Middle frontal gyrus (tissue), 1 donor: ENCODE measurements around the gene VSIG4.

Experiments
- DNase-seq: peaks from one replicate; pipeline ENCODE4 v3.0.0-alpha.2; 2015; ENCODE audit warnings: low spot score; ENCODE audit errors: extremely low spot score

VSIG4 gene

GRCh38 chrX:66024570-66024969 is 15.3 kb downstream of the VSIG4 start:
- DNase-seq = no peak

GRCh38 chrX:66024092-66024467 is 15.8 kb downstream of the VSIG4 start:
- DNase-seq = no peak

GRCh38 chrX:66023385-66024091 is 16.3 kb downstream of the VSIG4 start:
- no peak for DNase-seq

- no peak for DNase-seq
Measured at GRCh38 chrX:66022632-66023384, 17.1 kb downstream of the VSIG4 start.

GRCh38 chrX:66021765-66022631 is 17.9 kb downstream of the VSIG4 start:
- DNase-seq = no peak

GRCh38 chrX:66021401-66021764 is 18.5 kb downstream of the VSIG4 start:
- DNase-seq = no peak

- DNase-seq = no peak
Measured at GRCh38 chrX:66020631-66021334, 19.1 kb downstream of the VSIG4 start.

- no peak for DNase-seq
Measured at GRCh38 chrX:66019974-66020373, 19.9 kb downstream of the VSIG4 start.

- no peak for DNase-seq
Measured at GRCh38 chrX:66019310-66019652, 20.6 kb downstream of the VSIG4 start.

- DNase-seq = no peak
Measured at GRCh38 chrX:66018585-66019309, 21.1 kb downstream of the VSIG4 start.

- no peak for DNase-seq
Measured at GRCh38 chrX:66017659-66018170, 22.2 kb downstream of the VSIG4 start.

- no peak for DNase-seq
Measured at GRCh38 chrX:66016905-66017658, 22.8 kb downstream of the VSIG4 start.

- DNase-seq = no peak
Measured at GRCh38 chrX:66015900-66016689, 23.8 kb downstream of the VSIG4 start.

GRCh38 chrX:66015152-66015831 is 24.6 kb downstream of the VSIG4 start:
- no peak for DNase-seq

GRCh38 chrX:66014556-66014955 is 25.3 kb downstream of the VSIG4 start:
- no peak for DNase-seq

- no peak for DNase-seq
Measured at GRCh38 chrX:66014084-66014483, 25.8 kb downstream of the VSIG4 start.

GRCh38 chrX:66013194-66013816 is 26.6 kb downstream of the VSIG4 start:
- no peak for DNase-seq

- DNase-seq = no peak
Measured at GRCh38 chrX:66012094-66012534, 27.8 kb downstream of the VSIG4 start.
